Kidney (tissue), 14 donors: ENCODE data around the gene TIGIT. TPM values are rescaled to one million over a fixed set of nuclear protein-coding genes. Genes with fewer than 3 reads are reported as not detected.

Experiments used
- DNase-seq, 5 donors: peaks; one replicate each; pipeline ENCODE4 v3.0.0-alpha.2; 2013 to 2020
- FAIRE-seq: peaks from 2 replicates; lab custom pipeline; 2012; peaks lifted over from hg19 to GRCh38; lab: Jason Lieb, UNC
- H3K27ac ChIP-seq, 2 donors: one replicate each; pipeline ENCODE4 v1.7.0; 2013; ENCODE audit warnings: low read depth in 2 of 2, low read length in 2 of 2, inconsistent platforms in 1 of 2
- H3K27me3 ChIP-seq: one replicate; pipeline ENCODE4 v1.7.1; 2013; ENCODE audit warnings: low read length, inconsistent platforms; ENCODE audit not compliant: control insufficient read depth, insufficient read depth
- H3K36me3 ChIP-seq, 3 donors: one replicate each; pipeline versions ENCODE4 v1.7.0 to v1.7.1; 2013; ENCODE audit warnings: low read length in 3 of 3, control low read depth in 1 of 3, inconsistent platforms in 1 of 3; ENCODE audit not compliant: insufficient read depth in 3 of 3, control insufficient read depth in 2 of 3
- H3K4me1 ChIP-seq, 3 donors: one replicate each; pipeline versions ENCODE4 v1.7.0 to v1.7.1; 2013; ENCODE audit warnings: low read length in 3 of 3, inconsistent platforms in 1 of 3, low read depth in 1 of 3; ENCODE audit not compliant: control insufficient read depth in 2 of 3, insufficient read depth in 2 of 3
- H3K4me3 ChIP-seq, 3 donors: one replicate each; pipeline versions ENCODE4 v1.7.0 to v1.8.1; 2013; ENCODE audit warnings: low read length in 3 of 3, control low read depth in 1 of 3, inconsistent platforms in 1 of 3
- H3K9ac ChIP-seq, 3 donors: one replicate each; pipeline versions ENCODE4 v1.7.0 to v1.7.1; 2013; ENCODE audit warnings: low read length in 3 of 3, control low read depth in 1 of 3, inconsistent platforms in 1 of 3
- H3K9me3 ChIP-seq, 3 donors: one replicate each; pipeline versions ENCODE4 v1.7.0 to v1.7.1; 2013; ENCODE audit warnings: low read length in 3 of 3, control low read depth in 1 of 3, inconsistent platforms in 1 of 3; ENCODE audit not compliant: control insufficient read depth in 2 of 3, insufficient read depth in 1 of 3
- CTCF ChIP-seq: IDR thresholded peaks from 3 replicates; pipeline ENCODE4 v1.5.1; 2012; ENCODE audit warnings: mild to moderate bottlenecking, moderate library complexity, borderline replicate concordance; ENCODE audit not compliant: insufficient read depth; ENCODE audit errors: extremely low read depth
- intact Hi-C: fragments of 100-400 bp; cut with DNase I; formaldehyde crosslinking; loops from one replicate; pipeline ENCODE4 v1.11.1; 2022
- polyA plus RNA-seq: library from polyadenylated mRNA; stranded (reverse); fragments of 350-450 nt; fragmentation: Illumina TruSeq; extraction: RNeasy Lipid Tissue Mini Kit (QIAGEN cat#74804); gene quantifications from one replicate; pipeline ENCODE4 v1.2.3, GENCODE V29; 2014; ENCODE audit warnings: low read depth, low replicate concordance; ENCODE audit not compliant: insufficient read depth
- total RNA-seq: library from RNA; stranded (reverse); fragmentation: NEBNext Ultra II Directional; extraction: Animal tissue kit (Norgen Biotek cat#: 25700); gene quantifications from one replicate; pipeline ENCODE4 v1.2.1, GENCODE V29; 2021
- donor health status: control.
- donor health status: control.
- donor health status: control.
- donor health status: control.
- donor health status: control.
- donor health status: DM: yes; HTN: yes; CAD: no.
- donor health status: Normal renal cell carcinoma (clear cell type).

Gene TIGIT
- total and polyA plus RNA-seq, 2 donors from 2014 or later: 2.7 TPM; not detected in 1

- no peak overlapping the region for H3K4me3 ChIP-seq
- no peak overlapping the region for H3K9ac ChIP-seq
- no peaks in the 10 kb centered on the region for H3K9me3 ChIP-seq
- no peaks in the 10 kb centered on the region for H3K27me3 ChIP-seq
- DNase-seq (no peak), FAIRE-seq (no peak)
- no peaks in the 10 kb centered on the region for H3K4me1 ChIP-seq
- TF ChIP-seq CTCF: no peak
- H3K27ac ChIP-seq: no peak overlapping the region
- intact Hi-C loops: no loop called here
- peaks cover 0 to 3% (median 0%) of the 10 kb centered on the region in 3 donors for H3K36me3 ChIP-seq
These were observed 16.9 kb downstream of the TIGIT start for GRCh38 chr3:114310695-114311094.

GRCh38 chr3:114313426-114313825 is 19.6 kb downstream of the TIGIT start:
- DNase-seq (no peak), FAIRE-seq (no peak)
- Histone ChIP-seq H3K4me3 (no peak overlapping the region), H3K27ac (no peak overlapping the region), H3K36me3 (peaks cover 0 to 5% (median 0%) of the 10 kb centered on the region in 3 donors), H3K4me1 (no peaks in the 10 kb centered on the region), H3K9me3 (no peaks in the 10 kb centered on the region), H3K9ac (no peak overlapping the region), H3K27me3 (no peaks in the 10 kb centered on the region)
- TF ChIP-seq CTCF: no peak
- intact Hi-C loops: no loop called here

- intact Hi-C loops: no loop called here
- Histone ChIP-seq H3K27me3 (no peaks in the 10 kb centered on the region), H3K9ac (no peak overlapping the region), H3K9me3 (no peaks in the 10 kb centered on the region), H3K36me3 (peaks cover 0 to 5% (median 0%) of the 10 kb centered on the region in 3 donors), H3K4me3 (no peak overlapping the region), H3K27ac (no peak overlapping the region), H3K4me1 (no peaks in the 10 kb centered on the region)
- peak; percentile 41 for FAIRE-seq
- TF ChIP-seq CTCF: no peak
- no peak for DNase-seq
These were observed 20.5 kb downstream of the TIGIT start for GRCh38 chr3:114314282-114314681.

GRCh38 chr3:114318295-114318694 is 24.5 kb downstream of the TIGIT start:
- H3K9ac ChIP-seq: no peak overlapping the region
- H3K9me3 ChIP-seq: no peaks in the 10 kb centered on the region
- DNase-seq (no peak), FAIRE-seq (no peak)
- peaks cover 0 to 5% (median 0%) of the 10 kb centered on the region in 3 donors for H3K36me3 ChIP-seq
- H3K4me1 ChIP-seq: no peaks in the 10 kb centered on the region
- no peak for TF ChIP-seq CTCF
- H3K4me3 ChIP-seq: no peak overlapping the region
- no peaks in the 10 kb centered on the region for H3K27me3 ChIP-seq
- no peak overlapping the region for H3K27ac ChIP-seq
- intact Hi-C loops: no loop called here
